RWPE1 (cell line): ENCODE data around the gene ADGRD1.

Experiments
- CTCF ChIA-PET: fragments of 350-600 bp; sonication (Branson Sonifier 250); formaldehyde crosslinking; extraction: SDS; loops from one replicate; lab custom pipeline; 2021; lab: Yijun Ruan, JAX
- POLR2A ChIA-PET: fragments of 400-600 bp; formaldehyde crosslinking; extraction: SDS; loops from one replicate; lab custom pipeline; 2020; ENCODE audit warnings: antibody characterized with exemption; ENCODE audit not compliant: low non-redundant PET; lab: Yijun Ruan, JAX
- DNase-seq: peaks from one replicate; pipeline ENCODE4 v3.0.0; 2012; ENCODE audit warnings: low spot score
- H3K27ac ChIP-seq: fragments of 450-650 bp; 2 replicates; pipeline ENCODE4 v1.5.1; 2017
- TF ChIP-seq, protein P1 (sequence below): fragments of 450-650 bp; conservative IDR thresholded peaks from 2 replicates; pipeline ENCODE4 v1.5.1; 2017; ENCODE audit warnings: low read depth, mild to moderate bottlenecking

ADGRD1 gene

GRCh38 chr12:130966443-130967030 is 12.8 kb downstream of the ADGRD1 start:
- DNase-seq: no peak
- no peak overlapping the region for H3K27ac ChIP-seq
- ChIA-PET POLR2A (no interaction called here), CTCF (no interaction called here)
- TF ChIP-seq, protein P1, sequence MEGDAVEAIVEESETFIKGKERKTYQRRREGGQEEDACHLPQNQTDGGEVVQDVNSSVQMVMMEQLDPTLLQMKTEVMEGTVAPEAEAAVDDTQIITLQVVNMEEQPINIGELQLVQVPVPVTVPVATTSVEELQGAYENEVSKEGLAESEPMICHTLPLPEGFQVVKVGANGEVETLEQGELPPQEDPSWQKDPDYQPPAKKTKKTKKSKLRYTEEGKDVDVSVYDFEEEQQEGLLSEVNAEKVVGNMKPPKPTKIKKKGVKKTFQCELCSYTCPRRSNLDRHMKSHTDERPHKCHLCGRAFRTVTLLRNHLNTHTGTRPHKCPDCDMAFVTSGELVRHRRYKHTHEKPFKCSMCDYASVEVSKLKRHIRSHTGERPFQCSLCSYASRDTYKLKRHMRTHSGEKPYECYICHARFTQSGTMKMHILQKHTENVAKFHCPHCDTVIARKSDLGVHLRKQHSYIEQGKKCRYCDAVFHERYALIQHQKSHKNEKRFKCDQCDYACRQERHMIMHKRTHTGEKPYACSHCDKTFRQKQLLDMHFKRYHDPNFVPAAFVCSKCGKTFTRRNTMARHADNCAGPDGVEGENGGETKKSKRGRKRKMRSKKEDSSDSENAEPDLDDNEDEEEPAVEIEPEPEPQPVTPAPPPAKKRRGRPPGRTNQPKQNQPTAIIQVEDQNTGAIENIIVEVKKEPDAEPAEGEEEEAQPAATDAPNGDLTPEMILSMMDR: no peak

GRCh38 chr12:130967636-130968035 is 13.9 kb downstream of the ADGRD1 start:
- ChIA-PET POLR2A (no interaction called here), CTCF (no interaction called here)
- TF ChIP-seq, protein P1: no peak
- no peak for DNase-seq
- H3K27ac ChIP-seq: no peak overlapping the region

GRCh38 chr12:130968611-130969010 is 14.9 kb downstream of the ADGRD1 start:
- H3K27ac ChIP-seq: no peak overlapping the region
- ChIA-PET CTCF (no interaction called here), POLR2A (no interaction called here)
- no peak for DNase-seq
- TF ChIP-seq, protein P1: no peak

GRCh38 chr12:130969223-130969622 is 15.5 kb downstream of the ADGRD1 start:
- no peak for DNase-seq
- TF ChIP-seq, protein P1: no peak
- CTCF ChIA-PET: no interaction called here
- no peak overlapping the region for H3K27ac ChIP-seq
- POLR2A ChIA-PET: no interaction called here

GRCh38 chr12:130970165-130970907 is 16.6 kb downstream of the ADGRD1 start:
- ChIA-PET POLR2A (no interaction called here), CTCF (no interaction called here)
- DNase-seq: no peak
- TF ChIP-seq, protein P1: no peak
- no peak overlapping the region for H3K27ac ChIP-seq

DNA sequence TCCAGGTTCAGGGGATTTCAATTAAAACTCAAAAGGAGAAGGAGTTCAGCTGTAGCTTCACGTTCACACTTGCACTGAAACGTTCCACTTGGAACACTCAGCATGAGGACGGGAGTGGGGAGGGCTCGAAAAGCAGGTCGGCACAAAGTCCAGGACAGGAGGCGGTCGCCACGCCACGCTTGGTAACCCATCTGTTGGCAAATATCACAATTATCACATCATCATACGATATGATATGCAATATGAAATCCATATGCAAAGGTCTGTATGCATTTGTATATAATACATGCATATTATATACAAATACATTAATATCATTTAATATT is 17.2 kb downstream of the ADGRD1 start:
- no peak overlapping the region for H3K27ac ChIP-seq
- POLR2A ChIA-PET: no interaction called here
- CTCF ChIA-PET: no interaction called here
- TF ChIP-seq, protein P1: no peak
- no peak for DNase-seq
